PC-3 (cell line): ENCODE results near the gene RPS6KA2. TPM values are rescaled to one million over a fixed set of nuclear protein-coding genes. Genes with fewer than 3 reads are reported as not detected.
A peak's percentile ranks its signal among the peaks of the same experiment; 100 is the strongest.

ENCODE experiments used
- ATAC-seq: fragments of 200-7000 bp; cut with Tn5 transposase; 2 replicates; pipeline ENCODE4 v1.9.1; 2020; ENCODE audit warnings: mild to moderate bottlenecking, moderate library complexity
- Bru-seq: library from RNA; stranded (reverse); fragments of 400-500 nt; gene quantifications from one replicate; lab custom pipeline; 2021; lab: Mats Ljungman, UMichigan
- BruChase-seq, 2 experiments: library from RNA; stranded (reverse); fragments of 400-500 nt; gene quantifications; one replicate each; lab custom pipeline; 2021; lab: Mats Ljungman, UMichigan
- BruUV-seq: library from RNA; stranded (reverse); fragments of 400-500 nt; replicated peaks from 2 replicates; lab custom pipeline; 2021; lab: Mats Ljungman, UMichigan
- CTCF ChIA-PET: fragments of 300-600 bp; sonication (Branson Sonifier 250); formaldehyde crosslinking; loops from one replicate; lab custom pipeline; 2022; ENCODE audit warnings: antibody characterized with exemption; lab: Charles Lee
- POLR2A ChIA-PET: fragments of 300-600 bp; sonication (Branson Sonifier 250); formaldehyde crosslinking; loops from one replicate; lab custom pipeline; 2022; ENCODE audit warnings: antibody characterized with exemption; ENCODE audit not compliant: unreplicated experiment; lab: Charles Lee
- DNase-seq: peaks from one replicate; pipeline ENCODE4 v3.0.0-alpha.2; 2015
- H2AFZ ChIP-seq: fragments of 300-600 bp; sonication (generic); 2 replicates; pipeline ENCODE4 v1.6.0; 2016; ENCODE audit warnings: antibody characterized with exemption, low read length
- H3F3A ChIP-seq: fragments of 300-600 bp; sonication (generic); one replicate; pipeline ENCODE4 v1.6.0; 2017; ENCODE audit warnings: antibody characterized with exemption, low read length, control low read depth, mild to moderate bottlenecking; ENCODE audit not compliant: unreplicated experiment
- H3K27ac ChIP-seq: fragments of 300-600 bp; sonication (generic); 2 replicates; pipeline ENCODE4 v1.5.1; 2016; ENCODE audit warnings: mild to moderate bottlenecking, low read length
- H3K27me3 ChIP-seq: fragments of 300-600 bp; sonication (generic); 2 replicates; pipeline ENCODE4 v1.6.1; 2016; ENCODE audit warnings: low read length, mixed read lengths
- H3K36me3 ChIP-seq: fragments of 300-600 bp; sonication (generic); 2 replicates; pipeline ENCODE4 v1.6.1; 2016; ENCODE audit warnings: low read depth, mixed run types, low read length, mixed read lengths
- H3K4me1 ChIP-seq: fragments of 300-600 bp; sonication (generic); 2 replicates; pipeline ENCODE4 v1.5.1; 2016; ENCODE audit warnings: low read length; ENCODE audit not compliant: insufficient read depth
- H3K4me2 ChIP-seq: fragments of 300-600 bp; sonication (generic); 2 replicates; pipeline ENCODE4 v1.6.0; 2016; ENCODE audit warnings: low read length
- H3K4me3 ChIP-seq: fragments of 300-600 bp; sonication (generic); 2 replicates; pipeline ENCODE4 v1.5.1; 2016; ENCODE audit warnings: mild to moderate bottlenecking, low read length, mixed read lengths
- H3K79me2 ChIP-seq: fragments of 300-600 bp; sonication (generic); 2 replicates; pipeline ENCODE4 v1.6.1; 2017; ENCODE audit warnings: low read length, mixed read lengths
- H3K9ac ChIP-seq: fragments of 300-600 bp; sonication (generic); 2 replicates; pipeline ENCODE4 v1.6.0; 2016; ENCODE audit warnings: mild to moderate bottlenecking, low read length
- H3K9me2 ChIP-seq: fragments of 300-600 bp; sonication (generic); replicated peaks from 2 replicates; pipeline ENCODE4 v1.6.1; 2016; ENCODE audit warnings: mixed run types, low read length, mixed read lengths
- H3K9me3 ChIP-seq: fragments of 300-600 bp; sonication (generic); 2 replicates; pipeline ENCODE4 v1.6.1; 2016; ENCODE audit warnings: low read length, mixed read lengths
- H4K20me1 ChIP-seq: fragments of 300-600 bp; sonication (generic); 2 replicates; pipeline ENCODE4 v1.6.1; 2016; ENCODE audit warnings: low read length, mixed read lengths
- CTCF ChIP-seq: fragments of 300-600 bp; sonication (generic); conservative IDR thresholded peaks from 2 replicates; pipeline ENCODE4 v1.5.1; 2017; ENCODE audit warnings: antibody characterized with exemption, low read depth, mild to moderate bottlenecking, low read length
- EZH2 ChIP-seq: fragments of 300-600 bp; sonication (generic); IDR thresholded peaks from one replicate; pipeline ENCODE4 v1.6.1; 2017; ENCODE audit warnings: antibody characterized with exemption, mild to moderate bottlenecking, low read length; ENCODE audit not compliant: unreplicated experiment
- EZH2phosphoT487 ChIP-seq: fragments of 300-600 bp; sonication (generic); IDR thresholded peaks from 2 replicates; pipeline ENCODE4 v1.6.1; 2018; ENCODE audit warnings: mild to moderate bottlenecking, antibody characterized with exemption, low read length, borderline replicate concordance
- intact Hi-C: fragments of 100-400 bp; cut with micrococcal nuclease; formaldehyde crosslinking; loops from 2 replicates; pipeline ENCODE4 v1.9.0; 2023
- long read RNA-seq: library from polyadenylated mRNA; unstranded; transcript quantifications from one replicate; pipeline ENCODE4 v2.0.0, GENCODE V29; 2021; ENCODE audit not compliant: unreplicated experiment
- total RNA-seq: library from RNA; depleted of rRNA; stranded (reverse); fragments of >200 nt; gene quantifications from 2 replicates; pipeline ENCODE4 v1.2.3, GENCODE V29; 2014; rRNA removed

RPS6KA2 gene
- total RNA-seq (5.1 and 7.9 TPM in 2 replicates), Bru-seq, nascent RNA (percentile 53 among the genes with signal in this experiment), BruChase-seq, experiment 1, labeled RNA remaining after a 6-hour chase (percentile 46 among the genes with signal in this experiment), BruChase-seq, experiment 2, labeled RNA remaining after a 2-hour chase (percentile 51 among the genes with signal in this experiment)
- long read RNA-seq, full-length matches to known transcripts, result 27 of 95 reads
- long read RNA-seq, partial matches to known transcripts, result 18 of 95 reads
- long read RNA-seq, other reads (novel, unspliced or antisense), result 50 of 95 reads

GRCh38 chr6:166627033-166627874 lies at the start of gene RPS6KA2:
TSS of gene RPS6KA2 (minus strand) at chr6:166627251. CDS start at chr6:166627019, 232 bp downstream.
- BruUV-seq, result no TSS peak

GRCh38 chr6:166676270-166676860 lies 49.3 kb upstream of the RPS6KA2 start:
- H3K9me3 ChIP-seq, result no peaks in the 10 kb centered on the region
- H2AFZ ChIP-seq, result no peak overlapping the region
- intact Hi-C loops, result no loop called here
- H4K20me1 ChIP-seq, result no peaks in the 10 kb centered on the region
- TF ChIP-seq EZH2 (no peak), CTCF (no peak), EZH2phosphoT487 (no peak)
- no peak for ATAC-seq
- peak overlapping the region; percentile 43; the same call in 1 of the 2 replicates for H3K9ac ChIP-seq
- no peaks in the 10 kb centered on the region for H3F3A ChIP-seq
- peak overlapping the region; percentile 72; the same call in 1 of the 2 replicates for H3K4me2 ChIP-seq
- no peaks in the 10 kb centered on the region for H3K27me3 ChIP-seq
- ChIA-PET CTCF (no interaction called here), POLR2A (no interaction called here)
- H3K36me3 ChIP-seq, result no peaks in the 10 kb centered on the region
- no TSS peak for BruUV-seq
- peaks cover 31% of the 10 kb centered on the region for H3K4me1 ChIP-seq
- no peaks in the 10 kb centered on the region for H3K9me2 ChIP-seq
- H3K4me3 ChIP-seq, result no peak overlapping the region
- no peaks in the 10 kb centered on the region for H3K79me2 ChIP-seq
- no peak for DNase-seq
- H3K27ac ChIP-seq, result peak overlapping the region; percentile 73

More at GRCh38 chr6:166627033-166627874, at the start of gene RPS6KA2:
- Histone ChIP-seq H3K36me3 (no peaks in the 10 kb centered on the region), H3K9me2 (no peaks in the 10 kb centered on the region), H4K20me1 (no peaks in the 10 kb centered on the region), H3K79me2 (no peaks in the 10 kb centered on the region), H3K4me3 (peak within 1 kb of the TSS; percentile 87), H3K4me2 (peak within 1 kb of the TSS; percentile 100), H3K9ac (peak within 1 kb of the TSS; percentile 73), H3K27me3 (no peaks in the 10 kb centered on the region), H3K4me1 (peaks cover 16% of the 10 kb centered on the region), H3F3A (no peaks in the 10 kb centered on the region), H3K9me3 (no peaks in the 10 kb centered on the region), H2AFZ (peak within 1 kb of the TSS; percentile 83), H3K27ac (peak within 1 kb of the TSS; percentile 49)
- TF ChIP-seq CTCF, result no peak
- no peak for TF ChIP-seq EZH2phosphoT487
- no peak for TF ChIP-seq EZH2
- intact Hi-C loops, result loop anchor here (1.0 to 10.0 kb wide), 7 partner anchors 54 to 372 kb away; partner anchors contain the start of genes CEP43 and RNASET2
- ATAC-seq (peak; percentile 83), DNase-seq (peak; percentile 94)
- ChIA-PET POLR2A (interaction anchor here (0.6 to 0.7 kb wide), 7 partner anchors 55 to 357 kb away, joined by 3 to 28 read pairs (median 4); no protein-coding TSS in a partner anchor), CTCF (interaction anchor here (0.7 to 1.5 kb wide), 4 partner anchors 71 to 112 kb away, joined by 4 to 7 read pairs (median 4); no protein-coding TSS in a partner anchor)
